Central memory CD8-positive, alpha-beta T cell (primary cell): Measurements from ENCODE around the gene GBGT1.
A peak's percentile ranks its signal among the peaks of the same experiment; 100 is the strongest.

Experiments
- ATAC-seq: fragments of 150-1000 bp; cut with Tn5 transposase; replicated peaks from 2 replicates; pipeline ENCODE4 v1.10.0; 2022; ENCODE audit warnings: mild to moderate bottlenecking, moderate FRiP score, moderate number of reproducible peaks; ENCODE audit not compliant: poor library complexity, severe bottlenecking; ENCODE audit errors: extremely low read depth
- DNase-seq, 2 donors: peaks; one replicate each; pipeline ENCODE4 v3.0.0; 2021; ENCODE audit warnings: low spot score in 2 of 2
- H3K27ac Mint-ChIP-seq: one replicate; pipeline ENCODE4 v1.8.0; 2022; ENCODE audit warnings: low read depth, mild to moderate bottlenecking, moderate library complexity, mixed read lengths
- H3K27me3 Mint-ChIP-seq: one replicate; pipeline ENCODE4 v1.8.0; 2022; ENCODE audit warnings: mixed read lengths
- H3K36me3 Mint-ChIP-seq: one replicate; pipeline ENCODE4 v1.8.0; 2022; ENCODE audit warnings: mild to moderate bottlenecking, moderate library complexity, mixed read lengths; ENCODE audit not compliant: insufficient read depth
- H3K4me1 Mint-ChIP-seq: one replicate; pipeline ENCODE4 v1.8.0; 2022; ENCODE audit warnings: mixed read lengths
- H3K4me3 Mint-ChIP-seq: one replicate; pipeline ENCODE4 v1.8.0; 2022; ENCODE audit warnings: mild to moderate bottlenecking, moderate library complexity, mixed read lengths
- H3K9me3 Mint-ChIP-seq: one replicate; pipeline ENCODE4 v1.8.0; 2022; ENCODE audit warnings: mixed read lengths

The GBGT1 gene

GRCh38 chr9:133131506-133131905, 32.2 kb downstream of the GBGT1 start:
- no peaks in the 10 kb centered on the region for H3K9me3 Mint-ChIP-seq
- ATAC-seq, result no peak
- H3K36me3 Mint-ChIP-seq, result peaks cover 76% of the 10 kb centered on the region
- peak overlapping the region; percentile 75 for H3K27ac Mint-ChIP-seq
- peak overlapping the region; percentile 93 for H3K4me3 Mint-ChIP-seq
- no peaks in the 10 kb centered on the region for H3K27me3 Mint-ChIP-seq
- no peak for DNase-seq
- H3K4me1 Mint-ChIP-seq, result peaks cover 84% of the 10 kb centered on the region

- Mint-ChIP-seq H3K27ac (peak overlapping the region; percentile 75), H3K36me3 (peaks cover 75% of the 10 kb centered on the region), H3K4me1 (peaks cover 85% of the 10 kb centered on the region), H3K9me3 (no peaks in the 10 kb centered on the region), H3K27me3 (no peaks in the 10 kb centered on the region), H3K4me3 (peak overlapping the region; percentile 93)
- peak; percentile 42 for ATAC-seq
- peak in 1 of 2 donors; percentile 75 for DNase-seq
Observed at GRCh38 chr9:133130685-133131244, 32.9 kb downstream of the GBGT1 start.

GRCh38 chr9:133129001-133129795, 34.5 kb downstream of the GBGT1 start:
- Mint-ChIP-seq H3K27ac (peak overlapping the region; percentile 75), H3K4me3 (peak overlapping the region; percentile 93), H3K4me1 (peaks cover 80% of the 10 kb centered on the region), H3K9me3 (no peaks in the 10 kb centered on the region), H3K27me3 (no peaks in the 10 kb centered on the region), H3K36me3 (peaks cover 66% of the 10 kb centered on the region)
- DNase-seq, result no peak
- no peak for ATAC-seq

DNA sequence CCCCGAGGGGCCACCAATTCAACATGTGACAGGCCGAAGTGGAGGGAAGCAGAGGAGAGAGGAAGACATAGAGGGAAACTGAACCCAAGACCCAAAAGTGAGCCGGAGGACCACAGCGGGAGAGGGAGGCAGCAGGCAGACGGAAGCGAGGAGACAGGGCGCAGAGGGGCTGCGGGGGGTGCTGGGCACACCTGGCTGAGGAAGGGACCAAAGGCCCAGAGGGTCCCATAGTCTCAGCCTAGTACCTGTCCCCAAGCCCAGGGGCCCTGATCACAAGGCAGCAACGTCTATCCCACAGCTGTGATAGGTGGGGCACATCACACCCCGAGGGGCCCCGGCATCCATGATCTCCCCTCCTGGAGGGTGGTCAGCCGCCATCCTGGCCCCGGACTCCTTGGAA, 35.6 kb downstream of the GBGT1 start:
- DNase-seq, result no peak
- peaks cover 79% of the 10 kb centered on the region for H3K4me1 Mint-ChIP-seq
- H3K4me3 Mint-ChIP-seq, result peak overlapping the region; percentile 93
- H3K27ac Mint-ChIP-seq, result peak overlapping the region; percentile 75
- no peaks in the 10 kb centered on the region for H3K9me3 Mint-ChIP-seq
- ATAC-seq, result no peak
- no peaks in the 10 kb centered on the region for H3K27me3 Mint-ChIP-seq
- peaks cover 58% of the 10 kb centered on the region for H3K36me3 Mint-ChIP-seq

DNA sequence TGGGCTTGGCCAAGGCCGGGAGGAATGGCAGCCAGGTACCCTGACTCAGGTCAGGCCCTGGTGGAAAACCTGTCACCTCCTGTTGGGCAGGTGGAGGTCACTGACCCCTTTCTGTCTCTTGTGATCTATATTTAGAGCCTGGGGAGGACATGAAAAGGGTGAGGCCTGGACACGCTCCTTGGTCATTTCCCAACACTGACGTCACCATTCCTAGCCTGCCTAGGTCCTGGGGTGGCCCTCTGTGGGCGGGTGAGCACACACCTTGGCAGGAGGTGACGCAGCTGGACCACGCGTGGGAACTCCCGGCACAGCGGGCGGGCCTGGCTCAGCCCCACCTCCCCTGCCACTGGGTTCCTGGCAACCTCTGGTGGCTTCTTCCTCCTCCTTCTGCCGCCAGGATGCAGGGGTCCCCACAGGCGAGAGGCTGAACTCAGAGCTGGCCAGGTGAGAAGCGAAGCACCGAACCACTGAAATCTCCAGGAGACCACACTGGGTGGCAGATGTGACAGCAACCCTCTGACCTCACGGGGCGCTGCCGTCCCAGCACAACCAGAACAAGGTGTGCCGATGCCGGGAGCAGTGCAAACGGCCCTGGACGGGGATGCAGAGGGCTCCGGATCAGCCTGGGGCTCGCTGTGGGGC, 36.3 kb downstream of the GBGT1 start:
- ATAC-seq (peak; percentile 49), DNase-seq (peak in 1 of 2 donors; percentile 68)
- no peaks in the 10 kb centered on the region for H3K9me3 Mint-ChIP-seq
- H3K27me3 Mint-ChIP-seq, result no peaks in the 10 kb centered on the region
- H3K4me3 Mint-ChIP-seq, result peak overlapping the region; percentile 93
- peak overlapping the region; percentile 75 for H3K27ac Mint-ChIP-seq
- peaks cover 72% of the 10 kb centered on the region for H3K4me1 Mint-ChIP-seq
- H3K36me3 Mint-ChIP-seq, result peaks cover 51% of the 10 kb centered on the region

- ATAC-seq (no peak), DNase-seq (no peak)
- no peaks in the 10 kb centered on the region for H3K27me3 Mint-ChIP-seq
- H3K4me3 Mint-ChIP-seq, result peak overlapping the region; percentile 93
- H3K27ac Mint-ChIP-seq, result peak overlapping the region; percentile 75
- H3K4me1 Mint-ChIP-seq, result peaks cover 69% of the 10 kb centered on the region
- H3K9me3 Mint-ChIP-seq, result no peaks in the 10 kb centered on the region
- peaks cover 51% of the 10 kb centered on the region for H3K36me3 Mint-ChIP-seq
Observed at GRCh38 chr9:133126697-133127339, 36.9 kb downstream of the GBGT1 start.

- Mint-ChIP-seq H3K27ac (peak overlapping the region; percentile 75), H3K27me3 (no peaks in the 10 kb centered on the region), H3K4me1 (peaks cover 67% of the 10 kb centered on the region), H3K36me3 (peaks cover 52% of the 10 kb centered on the region), H3K4me3 (peak overlapping the region; percentile 93), H3K9me3 (no peaks in the 10 kb centered on the region)
- DNase-seq, result no peak
- ATAC-seq, result no peak
Observed at GRCh38 chr9:133125941-133126696, 37.6 kb downstream of the GBGT1 start.

GRCh38 chr9:133124907-133125275, 38.8 kb downstream of the GBGT1 start:
- H3K4me1 Mint-ChIP-seq, result peaks cover 59% of the 10 kb centered on the region
- no peaks in the 10 kb centered on the region for H3K27me3 Mint-ChIP-seq
- peaks cover 43% of the 10 kb centered on the region for H3K36me3 Mint-ChIP-seq
- H3K4me3 Mint-ChIP-seq, result peak overlapping the region; percentile 9
- H3K27ac Mint-ChIP-seq, result peak overlapping the region; percentile 75
- no peaks in the 10 kb centered on the region for H3K9me3 Mint-ChIP-seq
- ATAC-seq (no peak), DNase-seq (no peak)

GRCh38 chr9:133124123-133124906, 39.4 kb downstream of the GBGT1 start:
- Mint-ChIP-seq H3K27me3 (no peaks in the 10 kb centered on the region), H3K4me3 (peak overlapping the region; percentile 9), H3K9me3 (no peaks in the 10 kb centered on the region), H3K27ac (peak overlapping the region; percentile 75), H3K4me1 (peaks cover 55% of the 10 kb centered on the region), H3K36me3 (peaks cover 37% of the 10 kb centered on the region)
- DNase-seq, result no peak
- ATAC-seq, result no peak

- H3K36me3 Mint-ChIP-seq, result peaks cover 38% of the 10 kb centered on the region
- no peaks in the 10 kb centered on the region for H3K27me3 Mint-ChIP-seq
- no peak for DNase-seq
- H3K4me1 Mint-ChIP-seq, result peaks cover 62% of the 10 kb centered on the region
- no peak overlapping the region for H3K4me3 Mint-ChIP-seq
- no peaks in the 10 kb centered on the region for H3K9me3 Mint-ChIP-seq
- no peak for ATAC-seq
- H3K27ac Mint-ChIP-seq, result peak overlapping the region; percentile 91
Observed at GRCh38 chr9:133122935-133123611, 40.6 kb downstream of the GBGT1 start.

- Mint-ChIP-seq H3K27me3 (no peaks in the 10 kb centered on the region), H3K4me3 (peak overlapping the region; percentile 19), H3K4me1 (peaks cover 62% of the 10 kb centered on the region), H3K36me3 (peaks cover 36% of the 10 kb centered on the region), H3K27ac (peak overlapping the region; percentile 91), H3K9me3 (no peaks in the 10 kb centered on the region)
- no peak for DNase-seq
- no peak for ATAC-seq
Observed at GRCh38 chr9:133122605-133122934, 41.1 kb downstream of the GBGT1 start.
